HL-60 (cell line): ENCODE results near the gene SGIP1.

Experiments used
- DNase-seq, 2 experiments: peaks; one replicate each; pipeline ENCODE4 v3.0.0-alpha.2; 2010 to 2020; ENCODE audit warnings: low read depth in 1 of 2, low spot score in 1 of 2
- H3K27ac ChIP-seq: fragments of 250-450 bp; sonication (Bioruptor Pico); replicated peaks from 2 replicates; pipeline ENCODE4 v1.5.1; 2020; ENCODE audit warnings: mild to moderate bottlenecking, moderate library complexity
- H3K27me3 ChIP-seq: fragments of 250-450 bp; sonication (Bioruptor Pico); 2 replicates; pipeline ENCODE4 v1.5.1; 2021; ENCODE audit warnings: mild to moderate bottlenecking, moderate library complexity; ENCODE audit not compliant: insufficient read depth, poor library complexity, severe bottlenecking
- H3K4me3 ChIP-seq: replicated peaks from 2 replicates; pipeline ENCODE4 v1.5.1; 2011; ENCODE audit warnings: mild to moderate bottlenecking, control low read depth, low read length; ENCODE audit not compliant: insufficient read depth
- CTCF ChIP-seq: IDR thresholded peaks from one replicate; pipeline ENCODE4 v1.5.1; 2011; ENCODE audit warnings: low read length, control low read depth, inconsistent platforms; ENCODE audit not compliant: insufficient read depth
- GABPA ChIP-seq: IDR thresholded peaks from 2 replicates; pipeline ENCODE4 v1.6.1; 2012; ENCODE audit warnings: low read depth
- POLR2AphosphoS5 ChIP-seq: IDR thresholded peaks from 2 replicates; pipeline ENCODE4 v1.6.1; 2012; ENCODE audit warnings: low read depth
- REST ChIP-seq: IDR thresholded peaks from 2 replicates; pipeline ENCODE4 v1.6.1; 2012; ENCODE audit warnings: low read depth; ENCODE audit not compliant: insufficient replicate concordance
- SPI1 ChIP-seq: IDR thresholded peaks from 2 replicates; pipeline ENCODE4 v1.6.1; 2012; ENCODE audit warnings: low read depth, mild to moderate bottlenecking, borderline replicate concordance

Gene SGIP1

GRCh38 chr1:66563941-66564630 lies 30.1 kb downstream of the SGIP1 start:
- TF ChIP-seq POLR2AphosphoS5 (no peak), REST (no peak), GABPA (no peak), SPI1 (no peak), CTCF (no peak)
- DNase-seq = no peak
- Histone ChIP-seq H3K27ac (no peak overlapping the region), H3K4me3 (no peak overlapping the region), H3K27me3 (peaks cover 2% of the 10 kb centered on the region)

GRCh38 chr1:66570196-66570595 lies 36.2 kb downstream of the SGIP1 start:
- peaks cover 2% of the 10 kb centered on the region for H3K27me3 ChIP-seq
- H3K27ac ChIP-seq = no peak overlapping the region
- no peak for DNase-seq
- TF ChIP-seq GABPA (no peak), SPI1 (no peak), POLR2AphosphoS5 (no peak), CTCF (no peak), REST (no peak)
- H3K4me3 ChIP-seq = no peak overlapping the region

- H3K4me3 ChIP-seq = no peak overlapping the region
- DNase-seq = no peak
- TF ChIP-seq GABPA = no peak
- TF ChIP-seq POLR2AphosphoS5 = no peak
- no peak for TF ChIP-seq CTCF
- no peak for TF ChIP-seq SPI1
- no peak for TF ChIP-seq REST
- H3K27ac ChIP-seq = no peak overlapping the region
- no peaks in the 10 kb centered on the region for H3K27me3 ChIP-seq
These were observed 37.8 kb downstream of the SGIP1 start for GRCh38 chr1:66571789-66572188.
